Inflammatory macrophage (primary cell): Measurements from ENCODE around the gene PERP.
A peak's percentile ranks its signal among the peaks of the same experiment; 100 is the strongest.
"Not testable (repeated sequence)": the region's sequence is repeated elsewhere in the genome, so short reads cannot be mapped to it uniquely, and the experiment has no call there.

ENCODE experiments used
- DNase-seq, 2 donors: peaks; one replicate each; pipeline ENCODE4 v3.0.0-alpha.2; 2020 to 2022
- total RNA-seq, 18 experiments: gene quantifications; one replicate each; lab custom pipeline; 2026; ENCODE audit warnings: mixed read lengths in 6 of 18, inconsistent platforms in 2 of 18; lab: John Stamatoyannopoulos, UW

PERP gene
- 0.05 to 4.9 (median 0.72) reads per million in 18 experiments for total RNA-seq

- DNase-seq, result peak in 1 of 2 donors; percentile 27
These were observed at the start of gene PERP for GRCh38 chr6:138107078-138107751. Gene PERP, minus strand, starts transcription at chr6:138107419. Its CDS starts 79 bp downstream, at chr6:138107340.

GRCh38 chr6:138155443-138155842, 48.2 kb upstream of the PERP start:
- no peak for DNase-seq

GRCh38 chr6:138146544-138146943, 39.3 kb upstream of the PERP start:
- no peak for DNase-seq

GRCh38 chr6:138145402-138145801, 38.2 kb upstream of the PERP start:
- no peak for DNase-seq

GRCh38 chr6:138142806-138143205, 35.6 kb upstream of the PERP start:
- no peak for DNase-seq

- DNase-seq, result no peak
These were observed 22.0 kb upstream of the PERP start for GRCh38 chr6:138129190-138129589.

- DNase-seq, result no peak
These were observed 20.9 kb upstream of the PERP start for GRCh38 chr6:138128096-138128495.

GRCh38 chr6:138124096-138124495, 16.9 kb upstream of the PERP start:
- no peak for DNase-seq

GRCh38 chr6:138119976-138120375, 12.8 kb upstream of the PERP start:
- no peak for DNase-seq

GRCh38 chr6:138119229-138119628, 12.0 kb upstream of the PERP start:
- DNase-seq, result not testable (repeated sequence)

GRCh38 chr6:138117376-138117914, 10.2 kb upstream of the PERP start:
- no peak for DNase-seq

- no peak for DNase-seq
These were observed 9.4 kb upstream of the PERP start for GRCh38 chr6:138116661-138116999.

- peak; percentile 77 to 84 for DNase-seq
These were observed 8.8 kb upstream of the PERP start for GRCh38 chr6:138115877-138116660.

- no peak for DNase-seq
These were observed 8.0 kb upstream of the PERP start for GRCh38 chr6:138115201-138115600.

- DNase-seq, result no peak
These were observed 6.5 kb upstream of the PERP start for GRCh38 chr6:138113588-138114210.

GRCh38 chr6:138110229-138110628, 3.0 kb upstream of the PERP start:
- DNase-seq, result no peak

GRCh38 chr6:138109042-138109997, 2.1 kb upstream of the PERP start:
- peak; percentile 73 to 81 for DNase-seq

- no peak for DNase-seq
These were observed 753 bp upstream of the PERP start for GRCh38 chr6:138107752-138108592.

GRCh38 chr6:138106665-138107077, 548 bp downstream of the PERP start:
- DNase-seq, result no peak

GRCh38 chr6:138105880-138106664, 1.1 kb downstream of the PERP start:
- DNase-seq, result no peak
